Aorta (tissue), 5 donors: Measurements from ENCODE around the gene EVX2. TPM values are rescaled to one million over a fixed set of nuclear protein-coding genes. Genes with fewer than 3 reads are reported as not detected.
A peak's percentile ranks its signal among the peaks of the same experiment; 100 is the strongest.

Source experiments
- ATAC-seq: fragments of 200-7000 bp; cut with Tn5 transposase; one replicate; pipeline ENCODE4 v1.9.1; 2022; ENCODE audit warnings: moderate library complexity; ENCODE audit not compliant: low FRiP score
- DNase-seq, 2 donors: peaks; one replicate each; pipeline ENCODE4 v3.0.0-alpha.2; 2020
- H3K27ac ChIP-seq, 2 donors: one replicate each; pipeline ENCODE4 v1.5.1; 2013; ENCODE audit warnings: low read length in 2 of 2, mild to moderate bottlenecking in 2 of 2, moderate library complexity in 2 of 2, control low read depth in 1 of 2, inconsistent platforms in 1 of 2, low read depth in 1 of 2
- H3K27me3 ChIP-seq, 2 donors: one replicate each; pipeline ENCODE4 v1.6.1; 2013; ENCODE audit warnings: control low read depth in 1 of 2, low read length in 1 of 2, mild to moderate bottlenecking in 1 of 2, moderate library complexity in 1 of 2; ENCODE audit not compliant: insufficient read depth in 2 of 2, control insufficient read depth in 1 of 2
- H3K36me3 ChIP-seq, 2 donors: one replicate each; pipeline ENCODE4 v1.6.1; 2013; ENCODE audit warnings: control low read depth in 1 of 2, low read length in 1 of 2, mild to moderate bottlenecking in 1 of 2; ENCODE audit not compliant: insufficient read depth in 2 of 2, control insufficient read depth in 1 of 2
- H3K4me1 ChIP-seq, 2 donors: one replicate each; pipeline ENCODE4 v1.6.1; 2013; ENCODE audit warnings: low read length in 2 of 2, control low read depth in 1 of 2, mild to moderate bottlenecking in 1 of 2, moderate library complexity in 1 of 2; ENCODE audit not compliant: insufficient read depth in 2 of 2, control insufficient read depth in 1 of 2
- H3K4me3 ChIP-seq, 2 donors: one replicate each; pipeline ENCODE4 v1.5.1; 2013; ENCODE audit warnings: low read length in 2 of 2, control low read depth in 1 of 2, mild to moderate bottlenecking in 1 of 2
- H3K9me3 ChIP-seq: one replicate; pipeline ENCODE4 v1.6.1; 2013; ENCODE audit warnings: mild to moderate bottlenecking, low read length; ENCODE audit not compliant: control insufficient read depth
- WGBS, 2 donors: extraction: QIAGEN DNeasy Blood & Tissue Kit; methylation state at CpG; one replicate each; pipeline ENCODE4 v1.1.7; 2013; 5-methylcytosine and 5-hydroxymethylcytosine counted together
- intact Hi-C, 2 donors: fragments of 100-400 bp; cut with DNase I; formaldehyde crosslinking; loops; one replicate each; pipeline versions ENCODE4 v1.14.2 to v1.15.0; 2022
- polyA plus RNA-seq, 2 donors: library from polyadenylated mRNA; stranded (reverse); fragments of 200-250 nt; gene quantifications; one replicate each; pipeline ENCODE4 v1.2.3, GENCODE V29; 2013
- total RNA-seq, 2 donors: library from RNA; stranded (reverse); fragmentation: NEBNext Ultra II Directional; extraction: Animal tissue kit (Norgen Biotek cat#: 25700); gene quantifications; one replicate each; pipeline ENCODE4 v1.2.1, GENCODE V29; 2021
- donor health status: healthy with polysubstance abuse.
- donor health status: Bipolar disorder and iron deficiency.
- donor health status: DM: no; HTN: no; CAD: no.
- donor health status: DM: no; HTN: no; CAD: no.
- donor health status: DM: yes; HTN: yes; CAD: no.

EVX2 gene
- total and polyA plus RNA-seq, 4 donors: not detected

- intact Hi-C loops: no loop called here
- DNase-seq: peak in 1 of 2 donors; percentile 35
Measured at GRCh38 chr2:176104316-176105077, 20.7 kb upstream of the EVX2 start.

GRCh38 chr2:176103742-176104315 lies 20.1 kb upstream of the EVX2 start:
- Histone ChIP-seq H3K9me3 (no peaks in the 10 kb centered on the region), H3K36me3 (no peaks in the 10 kb centered on the region), H3K27me3 (peaks cover 0 to 7% of the 10 kb centered on the region in 2 donors), H3K4me3 (no peak overlapping the region), H3K27ac (no peak overlapping the region), H3K4me1 (no peaks in the 10 kb centered on the region)
- DNase-seq (peak in 1 of 2 donors; percentile 17), ATAC-seq (no peak)
- 20 to 22% methylated on average over 17 of the region's 17 CpGs for WGBS, 2 donors
- intact Hi-C loops: no loop called here

More at GRCh38 chr2:176104316-176105077, 20.7 kb upstream of the EVX2 start:
- H3K27me3 ChIP-seq: peaks cover 0 to 7% of the 10 kb centered on the region in 2 donors
- no peaks in the 10 kb centered on the region for H3K36me3 ChIP-seq
- H3K27ac ChIP-seq: no peak overlapping the region
- peak; percentile 22 for ATAC-seq
- 5 to 6% methylated on average over 54 to 56 of the region's 56 CpGs for WGBS, 2 donors
- H3K4me3 ChIP-seq: no peak overlapping the region
- no peaks in the 10 kb centered on the region for H3K9me3 ChIP-seq
- no peaks in the 10 kb centered on the region for H3K4me1 ChIP-seq

- ATAC-seq: no peak
- intact Hi-C loops: no loop called here
- peaks cover 0 to 7% of the 10 kb centered on the region in 2 donors for H3K27me3 ChIP-seq
- no peak overlapping the region for H3K4me3 ChIP-seq
- H3K9me3 ChIP-seq: no peaks in the 10 kb centered on the region
- no peak overlapping the region for H3K27ac ChIP-seq
- H3K4me1 ChIP-seq: no peaks in the 10 kb centered on the region
- DNase-seq: no peak
- 73 to 76% methylated on average over 7 of the region's 7 CpGs for WGBS, 2 donors
- H3K36me3 ChIP-seq: no peaks in the 10 kb centered on the region
Measured at GRCh38 chr2:176103194-176103593, 19.4 kb upstream of the EVX2 start.

GRCh38 chr2:176102309-176102866 lies 18.6 kb upstream of the EVX2 start:
- Histone ChIP-seq H3K9me3 (no peaks in the 10 kb centered on the region), H3K4me3 (no peak overlapping the region), H3K36me3 (no peaks in the 10 kb centered on the region), H3K27ac (no peak overlapping the region), H3K27me3 (peaks cover 0 to 7% of the 10 kb centered on the region in 2 donors), H3K4me1 (no peaks in the 10 kb centered on the region)
- intact Hi-C loops: no loop called here
- no peak for ATAC-seq
- 60 to 62% methylated on average over 7 of the region's 7 CpGs for WGBS, 2 donors
- DNase-seq: no peak

GRCh38 chr2:176101842-176102241 lies 18.1 kb upstream of the EVX2 start:
- Histone ChIP-seq H3K27ac (no peak overlapping the region), H3K36me3 (no peaks in the 10 kb centered on the region), H3K4me1 (no peaks in the 10 kb centered on the region), H3K9me3 (no peaks in the 10 kb centered on the region), H3K4me3 (no peak overlapping the region), H3K27me3 (peaks cover 0 to 5% of the 10 kb centered on the region in 2 donors)
- ATAC-seq: no peak
- 83% methylated on average over 5 of the region's 5 CpGs for WGBS, 2 donors
- peak in 1 of 2 donors; percentile 8 for DNase-seq
- intact Hi-C loops: no loop called here

GRCh38 chr2:176101216-176101830 lies 17.6 kb upstream of the EVX2 start:
- no peak for ATAC-seq
- intact Hi-C loops: no loop called here
- WGBS, 2 donors: 61 to 77% methylated on average over 2 of the region's 2 CpGs
- DNase-seq: no peak
- no peak overlapping the region for H3K4me3 ChIP-seq
- H3K27ac ChIP-seq: no peak overlapping the region
- H3K36me3 ChIP-seq: no peaks in the 10 kb centered on the region
- H3K9me3 ChIP-seq: no peaks in the 10 kb centered on the region
- H3K4me1 ChIP-seq: no peaks in the 10 kb centered on the region
- H3K27me3 ChIP-seq: peaks cover 0 to 5% of the 10 kb centered on the region in 2 donors

- H3K4me3 ChIP-seq: no peak overlapping the region
- WGBS, 2 donors: 30 to 31% methylated on average over 28 of the region's 28 CpGs
- no peak overlapping the region for H3K27ac ChIP-seq
- intact Hi-C loops: no loop called here
- DNase-seq (peak in 1 of 2 donors; percentile 15), ATAC-seq (no peak)
- peaks cover 0 to 5% of the 10 kb centered on the region in 2 donors for H3K27me3 ChIP-seq
- H3K36me3 ChIP-seq: no peaks in the 10 kb centered on the region
- no peaks in the 10 kb centered on the region for H3K4me1 ChIP-seq
- H3K9me3 ChIP-seq: no peaks in the 10 kb centered on the region
Measured at GRCh38 chr2:176100547-176101140, 16.9 kb upstream of the EVX2 start.

- Histone ChIP-seq H3K4me3 (no peak within 1 kb of the TSS), H3K27ac (no peak within 1 kb of the TSS), H3K27me3 (peaks cover 0 to 5% of the 10 kb centered on the region in 2 donors), H3K4me1 (no peaks in the 10 kb centered on the region), H3K36me3 (no peaks in the 10 kb centered on the region), H3K9me3 (no peaks in the 10 kb centered on the region)
- WGBS, 2 donors: 4 to 7% methylated on average over 68 to 70 of the region's 70 CpGs
- peak in 1 of 2 donors; percentile 33 for DNase-seq
- intact Hi-C loops: loop anchor here (5.0 to 10.0 kb wide), 3 partner anchors 733 to 915 kb away; partner anchors contain the start of gene ATP5MC3 (in 1 of the 2)
- ATAC-seq: no peak
Measured at GRCh38 chr2:176099728-176100546, 16.2 kb upstream of the EVX2 start, which contains the start of gene HOXD12. Gene HOXD12, plus strand, starts transcription at chr2:176099795. Its CDS starts 7 bp downstream, at chr2:176099802.
